ENCODE data around the gene UHRF1. TPM values are rescaled to one million over a fixed set of nuclear protein-coding genes. Genes with fewer than 3 reads are reported as not detected.

UHRF1 gene
- total and polyA plus RNA-seq, 2 of the 4 experiments (the other 2 are of a cell fraction): 47.4 to 57.4 TPM

DNA sequence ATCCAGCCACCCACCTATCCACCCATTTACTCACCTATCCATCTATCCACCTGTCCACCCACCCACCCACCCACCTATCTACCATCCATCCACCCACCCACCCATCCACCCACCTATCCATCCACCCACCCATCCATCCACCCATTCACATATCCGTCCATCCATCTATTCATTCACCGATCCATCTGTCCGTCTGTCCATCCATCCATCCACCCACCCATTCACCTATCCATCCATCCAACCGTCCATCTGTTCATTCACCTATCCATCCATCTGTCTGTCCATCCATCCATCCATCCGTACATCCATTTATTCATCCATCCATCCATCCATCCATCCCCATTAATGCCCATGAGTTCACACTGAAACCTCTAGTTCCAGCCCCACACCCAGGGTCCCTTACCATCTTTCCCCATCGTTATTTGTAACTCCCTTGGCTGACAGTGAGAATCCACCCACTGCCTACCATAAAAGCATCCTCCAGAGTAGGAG, 90.9 kb downstream of the UHRF1 start:
- dilution Hi-C loops (cut with HindIII; ENCODE audit: low sequenced_read_pairs, unreplicated experiment) (no loop called here), in situ Hi-C loops (cut with MboI; ENCODE audit: low sequenced_read_pairs) (no loop called here), intact Hi-C loops (cut with micrococcal nuclease) (no loop called here)
- Histone ChIP-seq H4K8ac (ENCODE audit: low read depth in 2 of 2, low read length in 2 of 2) (no peak overlapping the region), H3K4me2 (ENCODE audit: low read depth, low read length) (no peak overlapping the region), H3K4me1 (ENCODE audit: control insufficient read depth, insufficient read depth, low read length) (no peaks in the 10 kb centered on the region), H4K20me1 (ENCODE audit: insufficient read depth, low read length) (peaks cover 93% of the 10 kb centered on the region), H3K27ac (ENCODE audit: insufficient read depth, low read length) (no peak overlapping the region), H3K27me3 (ENCODE audit: control insufficient read depth, insufficient read depth, low read length) (no peaks in the 10 kb centered on the region), H3K9me1 (ENCODE audit: insufficient read depth, low read length) (peaks cover 11% of the 10 kb centered on the region), H3K4me3 (ENCODE audit: insufficient read depth, low read depth, low read length) (no peak overlapping the region), H2BK120ac (ENCODE audit: low read depth, low read length) (no peak overlapping the region), H4K5ac (ENCODE audit: low read depth, low read length) (no peak overlapping the region), H2BK5ac (ENCODE audit: low read depth, low read length, poor library complexity, severe bottlenecking) (no peak overlapping the region), H3K9ac (ENCODE audit: low read depth, low read length) (no peak overlapping the region), H2AK9ac (replicated peaks; ENCODE audit: low read depth, low read length, poor library complexity) (no peak overlapping the region), H3K9me3 (ENCODE audit: control insufficient read depth, insufficient read depth, low read length) (no peaks in the 10 kb centered on the region), H2AFZ (replicated peaks; ENCODE audit: low read length, poor library complexity) (no peak overlapping the region), H3K14ac (replicated peaks; ENCODE audit: low read depth, low read length) (no peak overlapping the region), H2AK5ac (ENCODE audit: low read depth, low read length) (no peak overlapping the region), H3K36me3 (ENCODE audit: control insufficient read depth, insufficient read depth, low read length) (peaks cover 27% of the 10 kb centered on the region; the same call in 1 of the 2 replicates), H3K4ac (ENCODE audit: low read depth, low read length) (no peak overlapping the region), H3K18ac (ENCODE audit: low read depth, low read length) (no peak overlapping the region), H3K79me1 (ENCODE audit: low read depth in 1 of 2, low read length in 2 of 2) (peaks cover 29 to 92% of the 10 kb centered on the region in 2 experiments), H2BK20ac (ENCODE audit: low read depth, low read length) (no peak overlapping the region), H3K56ac (ENCODE audit: extremely low read depth, insufficient read depth, low read length) (no peak overlapping the region), H4K91ac (ENCODE audit: insufficient read depth, low read depth, low read length) (no peak overlapping the region), H3K23ac (ENCODE audit: low read depth, low read length) (no peak overlapping the region), H2BK15ac (ENCODE audit: low read depth, low read length) (no peak overlapping the region)
- ATAC-seq (ENCODE audit: low read depth) (no peak), DNase-seq (no peak)
- CTCF ChIA-PET: interaction anchor here (0.6 kb wide), 1 partner anchor 15 kb away, joined by 7 read pairs; no protein-coding TSS in a partner anchor
- POLR2A ChIA-PET (ENCODE audit: unreplicated experiment): no interaction called here
- TF ChIP-seq, protein P1, sequence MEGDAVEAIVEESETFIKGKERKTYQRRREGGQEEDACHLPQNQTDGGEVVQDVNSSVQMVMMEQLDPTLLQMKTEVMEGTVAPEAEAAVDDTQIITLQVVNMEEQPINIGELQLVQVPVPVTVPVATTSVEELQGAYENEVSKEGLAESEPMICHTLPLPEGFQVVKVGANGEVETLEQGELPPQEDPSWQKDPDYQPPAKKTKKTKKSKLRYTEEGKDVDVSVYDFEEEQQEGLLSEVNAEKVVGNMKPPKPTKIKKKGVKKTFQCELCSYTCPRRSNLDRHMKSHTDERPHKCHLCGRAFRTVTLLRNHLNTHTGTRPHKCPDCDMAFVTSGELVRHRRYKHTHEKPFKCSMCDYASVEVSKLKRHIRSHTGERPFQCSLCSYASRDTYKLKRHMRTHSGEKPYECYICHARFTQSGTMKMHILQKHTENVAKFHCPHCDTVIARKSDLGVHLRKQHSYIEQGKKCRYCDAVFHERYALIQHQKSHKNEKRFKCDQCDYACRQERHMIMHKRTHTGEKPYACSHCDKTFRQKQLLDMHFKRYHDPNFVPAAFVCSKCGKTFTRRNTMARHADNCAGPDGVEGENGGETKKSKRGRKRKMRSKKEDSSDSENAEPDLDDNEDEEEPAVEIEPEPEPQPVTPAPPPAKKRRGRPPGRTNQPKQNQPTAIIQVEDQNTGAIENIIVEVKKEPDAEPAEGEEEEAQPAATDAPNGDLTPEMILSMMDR (conservative IDR thresholded peaks at IDR 0.05; ENCODE audit: low read depth, low read length): no peak
- TF ChIP-seq, protein P2, sequence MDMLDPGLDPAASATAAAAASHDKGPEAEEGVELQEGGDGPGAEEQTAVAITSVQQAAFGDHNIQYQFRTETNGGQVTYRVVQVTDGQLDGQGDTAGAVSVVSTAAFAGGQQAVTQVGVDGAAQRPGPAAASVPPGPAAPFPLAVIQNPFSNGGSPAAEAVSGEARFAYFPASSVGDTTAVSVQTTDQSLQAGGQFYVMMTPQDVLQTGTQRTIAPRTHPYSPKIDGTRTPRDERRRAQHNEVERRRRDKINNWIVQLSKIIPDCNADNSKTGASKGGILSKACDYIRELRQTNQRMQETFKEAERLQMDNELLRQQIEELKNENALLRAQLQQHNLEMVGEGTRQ (IDR thresholded peaks at IDR 0.05; ENCODE audit: low read depth, low read length): no peak
- TF ChIP-seq, protein P3, sequence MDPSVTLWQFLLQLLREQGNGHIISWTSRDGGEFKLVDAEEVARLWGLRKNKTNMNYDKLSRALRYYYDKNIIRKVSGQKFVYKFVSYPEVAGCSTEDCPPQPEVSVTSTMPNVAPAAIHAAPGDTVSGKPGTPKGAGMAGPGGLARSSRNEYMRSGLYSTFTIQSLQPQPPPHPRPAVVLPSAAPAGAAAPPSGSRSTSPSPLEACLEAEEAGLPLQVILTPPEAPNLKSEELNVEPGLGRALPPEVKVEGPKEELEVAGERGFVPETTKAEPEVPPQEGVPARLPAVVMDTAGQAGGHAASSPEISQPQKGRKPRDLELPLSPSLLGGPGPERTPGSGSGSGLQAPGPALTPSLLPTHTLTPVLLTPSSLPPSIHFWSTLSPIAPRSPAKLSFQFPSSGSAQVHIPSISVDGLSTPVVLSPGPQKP (IDR thresholded peaks at IDR 0.05; ENCODE audit: borderline replicate concordance, low read depth, low read length): no peak
- TF ChIP-seq FOS (IDR thresholded peaks at IDR 0.05; ENCODE audit: low read depth, low read length) (no peak), NFE2L2 (IDR thresholded peaks at IDR 0.05; ENCODE audit: low read depth, low read length) (no peak), CEBPB (IDR thresholded peaks at IDR 0.05; ENCODE audit: low read depth, low read length) (no peak)
- 98 to 100% methylated on average over 1 to 5 of the region's 6 CpGs for WGBS, 2 experiments (ENCODE audit: extremely low coverage in 2 of 2, insufficient read length in 1 of 2)
- no TSS peak for BruUV-seq (replicated peaks)
